Esophagus (tissue), 2 donors: ENCODE results near the gene MAPK4. TPM values are rescaled to one million over a fixed set of nuclear protein-coding genes. Genes with fewer than 3 reads are reported as not detected.

Experiments used
- H3K27ac ChIP-seq, 2 donors: one replicate each; pipeline ENCODE4 v1.5.1; 2013; ENCODE audit warnings: low read depth in 2 of 2, mild to moderate bottlenecking in 2 of 2, inconsistent platforms in 1 of 2, low read length in 1 of 2, moderate library complexity in 1 of 2
- H3K27me3 ChIP-seq, 2 donors: one replicate each; pipeline ENCODE4 v1.6.1; 2013; ENCODE audit warnings: low read length in 2 of 2, control low read depth in 1 of 2, mild to moderate bottlenecking in 1 of 2; ENCODE audit not compliant: insufficient read depth in 2 of 2, control insufficient read depth in 1 of 2
- H3K36me3 ChIP-seq, 2 donors: one replicate each; pipeline ENCODE4 v1.6.1; 2013; ENCODE audit warnings: low read length in 1 of 2; ENCODE audit not compliant: control insufficient read depth in 2 of 2, insufficient read depth in 2 of 2
- H3K4me1 ChIP-seq, 2 donors: one replicate each; pipeline ENCODE4 v1.6.1; 2013; ENCODE audit warnings: low read length in 1 of 2; ENCODE audit not compliant: control insufficient read depth in 2 of 2, insufficient read depth in 2 of 2
- H3K4me3 ChIP-seq, 2 donors: one replicate each; pipeline ENCODE4 v1.5.1; 2013; ENCODE audit warnings: low read length in 2 of 2, mild to moderate bottlenecking in 2 of 2, low read depth in 1 of 2, moderate library complexity in 1 of 2
- H3K9me3 ChIP-seq, 2 donors: one replicate each; pipeline ENCODE4 v1.6.1; 2013; ENCODE audit warnings: mild to moderate bottlenecking in 2 of 2, low read depth in 1 of 2, low read length in 1 of 2, moderate library complexity in 1 of 2; ENCODE audit not compliant: control insufficient read depth in 2 of 2, insufficient read depth in 1 of 2
- WGBS, 2 donors: extraction: QIAGEN DNeasy Blood & Tissue Kit; methylation state at CpG; one replicate each; pipeline ENCODE4 v1.1.7; 2013; 5-methylcytosine and 5-hydroxymethylcytosine counted together
- polyA plus RNA-seq, 2 donors: library from polyadenylated mRNA; stranded (reverse); fragments of 200-250 nt; gene quantifications; one replicate each; pipeline ENCODE4 v1.2.3, GENCODE V29; 2013
- donor health status: healthy with polysubstance abuse.
- donor health status: Bipolar disorder and iron deficiency.

Gene MAPK4
- polyA plus RNA-seq, 2 donors: 0.16 to 0.65 TPM

GRCh38 chr18:50628533-50628905 is 68.6 kb downstream of the MAPK4 start:
- no peaks in the 10 kb centered on the region for H3K27me3 ChIP-seq
- H3K36me3 ChIP-seq: no peaks in the 10 kb centered on the region
- no peak overlapping the region for H3K27ac ChIP-seq
- 73 to 82% methylated on average over 2 of the region's 2 CpGs for WGBS, 2 donors
- peaks cover 0 to 2% of the 10 kb centered on the region in 2 donors for H3K4me1 ChIP-seq
- H3K9me3 ChIP-seq: no peaks in the 10 kb centered on the region
- H3K4me3 ChIP-seq: no peak overlapping the region

GRCh38 chr18:50629148-50629631 is 69.3 kb downstream of the MAPK4 start:
- Histone ChIP-seq H3K9me3 (no peaks in the 10 kb centered on the region), H3K27ac (no peak overlapping the region), H3K4me3 (no peak overlapping the region), H3K27me3 (no peaks in the 10 kb centered on the region), H3K36me3 (no peaks in the 10 kb centered on the region), H3K4me1 (peaks cover 0 to 2% of the 10 kb centered on the region in 2 donors)
- 35 to 53% methylated on average over 5 of the region's 5 CpGs for WGBS, 2 donors

GRCh38 chr18:50630895-50631294 is 71.0 kb downstream of the MAPK4 start:
- Histone ChIP-seq H3K36me3 (no peaks in the 10 kb centered on the region), H3K27ac (no peak overlapping the region), H3K4me3 (no peak overlapping the region), H3K4me1 (peaks cover 0 to 2% of the 10 kb centered on the region in 2 donors), H3K9me3 (no peaks in the 10 kb centered on the region), H3K27me3 (no peaks in the 10 kb centered on the region)
- 83 to 86% methylated on average over 8 of the region's 8 CpGs for WGBS, 2 donors

GRCh38 chr18:50632895-50633515 is 73.1 kb downstream of the MAPK4 start:
- no peak overlapping the region for H3K27ac ChIP-seq
- H3K36me3 ChIP-seq: no peaks in the 10 kb centered on the region
- H3K27me3 ChIP-seq: no peaks in the 10 kb centered on the region
- no peak overlapping the region for H3K4me3 ChIP-seq
- no peaks in the 10 kb centered on the region for H3K9me3 ChIP-seq
- WGBS, 2 donors: 77 to 82% methylated on average over 8 of the region's 8 CpGs
- peaks cover 0 to 2% of the 10 kb centered on the region in 2 donors for H3K4me1 ChIP-seq

- Histone ChIP-seq H3K9me3 (no peaks in the 10 kb centered on the region), H3K36me3 (no peaks in the 10 kb centered on the region), H3K27me3 (no peaks in the 10 kb centered on the region), H3K27ac (no peak overlapping the region), H3K4me3 (no peak overlapping the region), H3K4me1 (peaks cover 0 to 2% of the 10 kb centered on the region in 2 donors)
- 93 to 94% methylated on average over 3 of the region's 3 CpGs for WGBS, 2 donors
Measured at GRCh38 chr18:50633992-50634391, 74.1 kb downstream of the MAPK4 start.

- WGBS, 2 donors: 83 to 92% methylated on average over 8 of the region's 8 CpGs
Measured at GRCh38 chr18:50636366-50637057, 76.6 kb downstream of the MAPK4 start.

GRCh38 chr18:50638016-50638883 is 78.4 kb downstream of the MAPK4 start:
- no peak overlapping the region for H3K4me3 ChIP-seq
- H3K4me1 ChIP-seq: peaks cover 0 to under 1% of the 10 kb centered on the region in 2 donors
- no peaks in the 10 kb centered on the region for H3K9me3 ChIP-seq
- H3K36me3 ChIP-seq: no peaks in the 10 kb centered on the region
- peak overlapping the region in 1 of 2 donors; percentile 33 for H3K27ac ChIP-seq
- H3K27me3 ChIP-seq: no peaks in the 10 kb centered on the region
- 68 to 72% methylated on average over 10 of the region's 10 CpGs for WGBS, 2 donors

More at GRCh38 chr18:50636366-50637057, 76.6 kb downstream of the MAPK4 start:
- Histone ChIP-seq H3K9me3 (no peaks in the 10 kb centered on the region), H3K4me3 (no peak overlapping the region), H3K27ac (no peak overlapping the region), H3K4me1 (peaks cover 0 to 2% of the 10 kb centered on the region in 2 donors), H3K36me3 (no peaks in the 10 kb centered on the region), H3K27me3 (no peaks in the 10 kb centered on the region)

- Histone ChIP-seq H3K27me3 (no peaks in the 10 kb centered on the region), H3K27ac (peak overlapping the region in 1 of 2 donors; percentile 33)
- 75 to 97% methylated on average over 1 of the region's 1 CpG for WGBS, 2 donors
Measured at GRCh38 chr18:50638884-50639420, 79.1 kb downstream of the MAPK4 start.

GRCh38 chr18:50639711-50640110 is 79.8 kb downstream of the MAPK4 start:
- no peaks in the 10 kb centered on the region for H3K27me3 ChIP-seq
- H3K4me3 ChIP-seq: no peak overlapping the region
- no peaks in the 10 kb centered on the region for H3K4me1 ChIP-seq
- no peak overlapping the region for H3K27ac ChIP-seq
- 65 to 78% methylated on average over 4 of the region's 4 CpGs for WGBS, 2 donors
- no peaks in the 10 kb centered on the region for H3K9me3 ChIP-seq
- H3K36me3 ChIP-seq: no peaks in the 10 kb centered on the region

More at GRCh38 chr18:50638884-50639420, 79.1 kb downstream of the MAPK4 start:
- Histone ChIP-seq H3K4me3 (no peak overlapping the region), H3K9me3 (no peaks in the 10 kb centered on the region), H3K36me3 (no peaks in the 10 kb centered on the region), H3K4me1 (no peaks in the 10 kb centered on the region)
